GM21367 (cell line): ENCODE results near the gene B3GAT3.
"Not testable (repeated sequence)": the region's sequence is repeated elsewhere in the genome, so short reads cannot be mapped to it uniquely, and the experiment has no call there.

Source experiments
- ATAC-seq: cut with Tn5 transposase; IDR thresholded peaks from one replicate; pipeline ENCODE4 v1.9.1; 2021; ENCODE audit not compliant: unreplicated experiment

Gene B3GAT3

GRCh38 chr11:62621567-62622470 is at the start of gene B3GAT3:
B3GAT3 (minus strand) TSS chr11:62621986; CDS start chr11:62621947, 39 bp downstream.
- ATAC-seq: peak; percentile 84

GRCh38 chr11:62671236-62671607 is 49.4 kb upstream of the B3GAT3 start:
- no peak for ATAC-seq

- ATAC-seq: no peak
Measured at GRCh38 chr11:62669420-62670161, 47.8 kb upstream of the B3GAT3 start.

GRCh38 chr11:62667460-62667859 is 45.7 kb upstream of the B3GAT3 start:
- ATAC-seq: no peak

GRCh38 chr11:62666259-62666926 is 44.6 kb upstream of the B3GAT3 start:
- no peak for ATAC-seq

- ATAC-seq: peak; percentile 16
Measured at GRCh38 chr11:62665599-62666258, 43.9 kb upstream of the B3GAT3 start.

GRCh38 chr11:62665075-62665598 is 43.4 kb upstream of the B3GAT3 start, which contains the start of the genes C11orf98 and CSKMT:
C11orf98 (minus strand) TSS chr11:62665210; CDS start chr11:62665169, 41 bp downstream.
CSKMT (plus strand) TSS chr11:62665312; CDS start chr11:62665880, 568 bp downstream.
- ATAC-seq: peak; percentile 67

GRCh38 chr11:62664405-62665074 is 42.8 kb upstream of the B3GAT3 start:
- ATAC-seq: no peak

- ATAC-seq: no peak
Measured at GRCh38 chr11:62656796-62657429, 35.1 kb upstream of the B3GAT3 start.

GRCh38 chr11:62654297-62654696 is 32.5 kb upstream of the B3GAT3 start:
- ATAC-seq: no peak

GRCh38 chr11:62652161-62653006 is 30.6 kb upstream of the B3GAT3 start:
- peak; percentile 11 for ATAC-seq

GRCh38 chr11:62650283-62650682 is 28.5 kb upstream of the B3GAT3 start:
- not testable (repeated sequence) for ATAC-seq

- no peak for ATAC-seq
Measured at GRCh38 chr11:62649486-62649885, 27.7 kb upstream of the B3GAT3 start.

- no peak for ATAC-seq
Measured at GRCh38 chr11:62648967-62649364, 27.2 kb upstream of the B3GAT3 start.

- ATAC-seq: no peak
Measured at GRCh38 chr11:62648185-62648966, 26.6 kb upstream of the B3GAT3 start.

- ATAC-seq: no peak
Measured at GRCh38 chr11:62647609-62648005, 25.8 kb upstream of the B3GAT3 start.

- ATAC-seq: no peak
Measured at GRCh38 chr11:62646825-62647608, 25.2 kb upstream of the B3GAT3 start.
